ENCODE data around the gene MOCS3.

MOCS3 gene

GRCh38 chr20:50913690-50914375 lies 44.8 kb upstream of the MOCS3 start:
- TF ChIP-seq POLR2AphosphoS5 (IDR thresholded peaks at IDR 0.05; ENCODE audit: low read depth, low read length): no peak
- no peak for TF ChIP-seq SIN3A (IDR thresholded peaks at IDR 0.05; ENCODE audit: borderline replicate concordance, insufficient read depth, low read length)
- TF ChIP-seq FOXP2 (optimal IDR thresholded peaks at IDR 0.05; ENCODE audit: borderline replicate concordance, extremely low read depth, extremely low read length, insufficient read depth): no peak
- no peak for TF ChIP-seq REST (IDR thresholded peaks at IDR 0.05; ENCODE audit: insufficient read depth in 1 of 2, low read depth in 2 of 2, low read length in 2 of 2)
- TF ChIP-seq TAF1 (IDR thresholded peaks at IDR 0.05; ENCODE audit: borderline replicate concordance, insufficient read depth, low read length): no peak

GRCh38 chr20:50915424-50915823 lies 43.2 kb upstream of the MOCS3 start:
- TF ChIP-seq FOXP2 (optimal IDR thresholded peaks at IDR 0.05; ENCODE audit: borderline replicate concordance, extremely low read depth, extremely low read length, insufficient read depth) (no peak), REST (IDR thresholded peaks at IDR 0.05; ENCODE audit: insufficient read depth in 1 of 2, low read depth in 2 of 2, low read length in 2 of 2) (no peak), SIN3A (IDR thresholded peaks at IDR 0.05; ENCODE audit: borderline replicate concordance, insufficient read depth, low read length) (no peak), POLR2AphosphoS5 (IDR thresholded peaks at IDR 0.05; ENCODE audit: low read depth, low read length) (no peak), TAF1 (IDR thresholded peaks at IDR 0.05; ENCODE audit: borderline replicate concordance, insufficient read depth, low read length) (no peak)

- TF ChIP-seq SIN3A (IDR thresholded peaks at IDR 0.05; ENCODE audit: borderline replicate concordance, insufficient read depth, low read length): no peak
- TF ChIP-seq POLR2AphosphoS5 (IDR thresholded peaks at IDR 0.05; ENCODE audit: low read depth, low read length): no peak
- no peak for TF ChIP-seq FOXP2 (optimal IDR thresholded peaks at IDR 0.05; ENCODE audit: borderline replicate concordance, extremely low read depth, extremely low read length, insufficient read depth)
- no peak for TF ChIP-seq TAF1 (IDR thresholded peaks at IDR 0.05; ENCODE audit: borderline replicate concordance, insufficient read depth, low read length)
- TF ChIP-seq REST (IDR thresholded peaks at IDR 0.05; ENCODE audit: insufficient read depth in 1 of 2, low read depth in 2 of 2, low read length in 2 of 2): no peak
These were observed 42.4 kb upstream of the MOCS3 start for GRCh38 chr20:50916257-50916656.

- TF ChIP-seq POLR2AphosphoS5 (IDR thresholded peaks at IDR 0.05; ENCODE audit: low read depth, low read length): no peak
These were observed 41.7 kb upstream of the MOCS3 start for GRCh38 chr20:50916934-50917333.

- TF ChIP-seq REST (IDR thresholded peaks at IDR 0.05; ENCODE audit: insufficient read depth in 1 of 2, low read depth in 2 of 2, low read length in 2 of 2) (no peak), TAF1 (IDR thresholded peaks at IDR 0.05; ENCODE audit: borderline replicate concordance, insufficient read depth, low read length) (no peak), POLR2AphosphoS5 (IDR thresholded peaks at IDR 0.05; ENCODE audit: low read depth, low read length) (no peak), FOXP2 (optimal IDR thresholded peaks at IDR 0.05; ENCODE audit: borderline replicate concordance, extremely low read depth, extremely low read length, insufficient read depth) (no peak)
These were observed 40.2 kb upstream of the MOCS3 start for GRCh38 chr20:50918403-50918802.

All from PFSK-1 (cell line).